HepG2 (cell line): ENCODE results near the gene FHIT. TPM values are rescaled to one million over a fixed set of nuclear protein-coding genes. Genes with fewer than 3 reads are reported as not detected.

Experiments used
- ATAC-seq: fragments of 200-7000 bp; cut with Tn5 transposase; 3 replicates; pipeline ENCODE4 v1.9.1; 2020; ENCODE audit warnings: mild to moderate bottlenecking, moderate library complexity
- BruUV-seq: library from RNA; stranded (reverse); fragments of 400-500 nt; replicated peaks from 2 replicates; lab custom pipeline; 2021; lab: Mats Ljungman, UMichigan
- CTCF ChIA-PET: fragments of 300-600 bp; formaldehyde crosslinking; extraction: SDS; loops from one replicate; lab custom pipeline; 2021; ENCODE audit warnings: low total read pairs, inconsistent platforms, low intra/inter-chr PET ratio; lab: Yijun Ruan, JAX
- POLR2A ChIA-PET: fragments of 350-600 bp; sonication (Branson Sonifier 250); formaldehyde crosslinking; loops from one replicate; lab custom pipeline; 2020; ENCODE audit warnings: antibody characterized with exemption, inconsistent platforms; lab: Yijun Ruan, JAX
- DNase-seq: peaks from one replicate; pipeline ENCODE4 v3.0.0-alpha.2; 2015; ENCODE audit warnings: low spot score
- FAIRE-seq: peaks from 3 replicates; lab custom pipeline; 2011; peaks lifted over from hg19 to GRCh38; lab: Jason Lieb, UNC
- H2AFZ ChIP-seq: one replicate; pipeline ENCODE4 v1.6.1; 2011; ENCODE audit warnings: low read length, inconsistent platforms
- H3K27ac ChIP-seq: fragments of 300-600 bp; 3 replicates; pipeline ENCODE4 v1.8.0; 2011; ENCODE audit warnings: mixed run types, mild to moderate bottlenecking, mixed read lengths, low read length, inconsistent platforms; ENCODE audit not compliant: insufficient read depth; ENCODE audit errors: extremely low read length
- H3K27me3 ChIP-seq, 2 experiments: fragments of 200-600 bp in 1 of 2; 2 replicates in 1 of 2; 3 replicates in 1 of 2; pipeline versions ENCODE4 v1.6.0 to v1.8.0; 2011; ENCODE audit warnings: low read length in 2 of 2, mild to moderate bottlenecking in 2 of 2, moderate library complexity in 2 of 2, inconsistent platforms in 1 of 2; ENCODE audit not compliant: insufficient read depth in 2 of 2, control insufficient read depth in 1 of 2
- H3K36me3 ChIP-seq, 2 experiments: fragments of 200-600 bp in 1 of 2; replicated peaks in 1 of 2; 2 replicates in 1 of 2; 3 replicates in 1 of 2; pipeline versions ENCODE4 v1.5.1 to v1.8.0; 2011; ENCODE audit warnings: low read length in 2 of 2, inconsistent platforms in 1 of 2; ENCODE audit not compliant: insufficient read depth in 2 of 2, control insufficient read depth in 1 of 2
- H3K4me1 ChIP-seq: 2 replicates; pipeline ENCODE4 v1.5.1; 2012; ENCODE audit warnings: low read length, inconsistent platforms; ENCODE audit not compliant: insufficient read depth
- H3K4me2 ChIP-seq: 2 replicates; pipeline ENCODE4 v1.6.0; 2011; ENCODE audit warnings: low read depth, low read length, inconsistent platforms
- H3K4me3 ChIP-seq, 3 experiments: fragments of 200-600 bp in 1 of 3; sonication (generic), shearing (Covaris generic) in 1 of 3; replicated peaks in 1 of 3; 2 replicates each; pipeline ENCODE4 v1.5.1; 2011 to 2016; ENCODE audit warnings: low read length in 3 of 3, inconsistent platforms in 2 of 3, low read depth in 2 of 3, mild to moderate bottlenecking in 2 of 3, control low read depth in 1 of 3, mixed read lengths in 1 of 3; ENCODE audit not compliant: insufficient read depth in 1 of 3
- H3K79me2 ChIP-seq: one replicate; pipeline ENCODE4 v1.6.1; 2011; ENCODE audit warnings: low read length, inconsistent platforms; ENCODE audit not compliant: insufficient read depth
- H3K9ac ChIP-seq: 2 replicates; pipeline ENCODE4 v1.6.0; 2011; ENCODE audit warnings: mild to moderate bottlenecking, low read depth, low read length, inconsistent platforms; ENCODE audit not compliant: insufficient read depth
- H3K9me3 ChIP-seq: 2 replicates; pipeline ENCODE4 v1.5.1; 2012; ENCODE audit warnings: mild to moderate bottlenecking, low read length
- H4K20me1 ChIP-seq: 2 replicates; pipeline ENCODE4 v1.6.0; 2011; ENCODE audit warnings: inconsistent platforms, mild to moderate bottlenecking, low read length, moderate library complexity; ENCODE audit not compliant: insufficient read depth
- ARID5B ChIP-seq: IDR thresholded peaks from 2 replicates; pipeline ENCODE4 v1.4.0; 2020; ENCODE audit warnings: mild to moderate bottlenecking, missing genetic modification reagents
- CSRNP1 ChIP-seq: sonication (generic); formaldehyde crosslinking; IDR thresholded peaks from 2 replicates; pipeline ENCODE4 v1.8.1; 2023; ENCODE audit warnings: mild to moderate bottlenecking, missing genetic modification reagents
- DPF2 ChIP-seq: sonication (generic); formaldehyde crosslinking; IDR thresholded peaks from 2 replicates; pipeline ENCODE4 v1.4.0; 2020; ENCODE audit warnings: mild to moderate bottlenecking, low read depth, missing genetic modification reagents, borderline replicate concordance
- HNF4G ChIP-seq, 2 experiments: sonication (generic) in 1 of 2; formaldehyde crosslinking in 1 of 2; IDR thresholded peaks; 2 replicates each; pipeline versions ENCODE4 v1.4.0 to v1.6.1; 2011 to 2020; ENCODE audit warnings: borderline replicate concordance in 2 of 2, low read depth in 2 of 2, mild to moderate bottlenecking in 2 of 2, low read length in 1 of 2, missing genetic modification reagents in 1 of 2, moderate library complexity in 1 of 2
- MLLT10 ChIP-seq: sonication (generic); formaldehyde crosslinking; IDR thresholded peaks from 2 replicates; pipeline ENCODE4 v1.4.0; 2020; ENCODE audit warnings: missing genetic modification reagents
- MLXIP ChIP-seq: sonication (generic); formaldehyde crosslinking; IDR thresholded peaks from 2 replicates; pipeline ENCODE4 v1.9.0; 2021; ENCODE audit warnings: missing genetic modification reagents, borderline replicate concordance
- PTBP1 ChIP-seq: fragments of 200-400 bp; formaldehyde crosslinking; IDR thresholded peaks from 2 replicates; pipeline ENCODE4 v1.6.1; 2018; ENCODE audit warnings: low read length, low read depth; ENCODE audit not compliant: poor library complexity, severe bottlenecking
- RARA ChIP-seq: IDR thresholded peaks from 2 replicates; pipeline ENCODE4 v1.6.1; 2016; ENCODE audit warnings: missing genetic modification reagents, missing compliant biosample characterization
- WGBS: methylation state at CpG from one replicate; pipeline ENCODE4 v1.1.6; 2017; ENCODE audit warnings: low lambda C conversion rate; 5-methylcytosine and 5-hydroxymethylcytosine counted together
- in situ Hi-C: cut with HindIII; loops from 2 replicates; pipeline ENCODE4 v1.10.0; 2017; ENCODE audit warnings: low pct_unique_long_range_greater_than_20kb; ENCODE audit not compliant: extremely low pct_ligation_motif_present
- intact Hi-C: fragments of 100-400 bp; cut with micrococcal nuclease; formaldehyde crosslinking; loops from one replicate; pipeline ENCODE4 v1.10.0; 2022; ENCODE audit not compliant: unreplicated experiment
- polyA plus RNA-seq, 8 experiments: library from polyadenylated mRNA; depleted of rRNA in 3 of 8; stranded (reverse) in 7 of 8; unstranded in 1 of 8; fragments of >200 nt; fragmentation: Illumina TruSeq in 4 of 8; extraction: Trizol in 4 of 8; gene quantifications; 2 replicates each; pipeline versions ENCODE4 v1.2.1 to v1.2.3, GENCODE V29; 2011 to 2016; ENCODE audit warnings: low read depth in 4 of 8, missing spikeins in 1 of 8, mixed read lengths in 1 of 8; ENCODE audit not compliant: insufficient read depth in 1 of 8
- total RNA-seq, 5 experiments: library from RNA; depleted of rRNA; stranded (reverse); fragments of >200 nt; fragmentation: Illumina TruSeq; extraction: Trizol; gene quantifications; 2 replicates each; pipeline ENCODE4 v1.2.3, GENCODE V29; 2016; ENCODE audit warnings: low read depth in 1 of 5

Gene FHIT
- total and polyA plus RNA-seq, 2 of the 13 experiments (the other 11 are each of a cell fraction or from before 2014, with no cell fraction given), result 4.0 to 4.6 TPM

GRCh38 chr3:59746585-59746984, 1504.7 kb downstream of the FHIT start (continued):
- TF ChIP-seq MLXIP (CRISPR knock-in tag) (no peak), DPF2 (CRISPR knock-in tag) (no peak), PTBP1 (no peak)

- TF ChIP-seq RARA, result no peak
- no peak for TF ChIP-seq ARID5B (CRISPR knock-in tag)
- no peak for TF ChIP-seq MLLT10
- TF ChIP-seq HNF4G (IDR thresholded peaks at IDR 0.05; ENCODE audit: borderline replicate concordance, low read depth, low read length), result no peak
- TF ChIP-seq HNF4G (CRISPR knock-in tag; IDR thresholded peaks at IDR 0.05; ENCODE audit: borderline replicate concordance, low read depth), result no peak
- TF ChIP-seq CSRNP1, result no peak
- WGBS, result 38% methylated on average over 3 of the region's 3 CpGs
- Histone ChIP-seq H3K4me1 (no peaks in the 10 kb centered on the region), H3K36me3 (no peaks in the 10 kb centered on the region), H3K9ac (no peak overlapping the region), H3K27ac (no peak overlapping the region), H3K79me2 (no peaks in the 10 kb centered on the region), H3K4me2 (no peak overlapping the region), H3K4me3 (no peak overlapping the region), H3K27me3 (no peaks in the 10 kb centered on the region), H2AFZ (no peak overlapping the region), H3K9me3 (no peaks in the 10 kb centered on the region), H4K20me1 (no peaks in the 10 kb centered on the region)
- in situ Hi-C loops (no loop called here), intact Hi-C loops (no loop called here)
- ChIA-PET CTCF (no interaction called here), POLR2A (no interaction called here)
- ATAC-seq (no peak), FAIRE-seq (no peak), DNase-seq (no peak)
- BruUV-seq, result no TSS peak
Measured at GRCh38 chr3:59737241-59737640, 1514.0 kb downstream of the FHIT start.
